ENCODE measurements around the gene MAD1L1. TPM values are rescaled to one million over a fixed set of nuclear protein-coding genes. Genes with fewer than 3 reads are reported as not detected.

Gene MAD1L1
- total and polyA plus RNA-seq, 2 of the 4 experiments (the other 2 are of a cell fraction), result 29.0 to 40.9 TPM

GRCh38 chr7:2260820-2261219 lies 28.1 kb upstream of the MAD1L1 start:
- Histone ChIP-seq H3K23ac (ENCODE audit: low read depth, low read length) (no peak overlapping the region), H3K27ac (ENCODE audit: insufficient read depth, low read length) (no peak overlapping the region), H2BK5ac (ENCODE audit: low read depth, low read length, poor library complexity, severe bottlenecking) (no peak overlapping the region), H3K18ac (ENCODE audit: low read depth, low read length) (no peak overlapping the region), H3K4me3 (ENCODE audit: insufficient read depth, low read depth, low read length) (no peak overlapping the region), H3K36me3 (ENCODE audit: control insufficient read depth, insufficient read depth, low read length) (peaks cover 27% of the 10 kb centered on the region), H3K27me3 (ENCODE audit: control insufficient read depth, insufficient read depth, low read length) (no peaks in the 10 kb centered on the region), H3K4me2 (ENCODE audit: low read depth, low read length) (no peak overlapping the region), H4K20me1 (ENCODE audit: insufficient read depth, low read length) (0 out of 2 replicates have a peak, but pooled peaks cover 7% of the 10 kb centered on the region), H4K5ac (ENCODE audit: low read depth, low read length) (no peak overlapping the region), H3K79me1 (ENCODE audit: low read depth in 1 of 2, low read length in 2 of 2) (peaks cover 0 to 4% of the 10 kb centered on the region in 2 experiments; a peak in 1 of 4 replicates), H2AK9ac (replicated peaks; ENCODE audit: low read depth, low read length, poor library complexity) (no peak overlapping the region), H2BK15ac (ENCODE audit: low read depth, low read length) (no peak overlapping the region), H3K4ac (ENCODE audit: low read depth, low read length) (no peak overlapping the region), H4K91ac (ENCODE audit: insufficient read depth, low read depth, low read length) (no peak overlapping the region), H2AFZ (replicated peaks; ENCODE audit: low read length, poor library complexity) (no peak overlapping the region), H3K56ac (ENCODE audit: extremely low read depth, insufficient read depth, low read length) (no peak overlapping the region), H3K9me3 (ENCODE audit: control insufficient read depth, insufficient read depth, low read length) (no peaks in the 10 kb centered on the region), H3K9ac (ENCODE audit: low read depth, low read length) (no peak overlapping the region), H3K9me1 (ENCODE audit: insufficient read depth, low read length) (no peaks in the 10 kb centered on the region), H2BK120ac (ENCODE audit: low read depth, low read length) (no peak overlapping the region), H2AK5ac (ENCODE audit: low read depth, low read length) (no peak overlapping the region), H3K14ac (replicated peaks; ENCODE audit: low read depth, low read length) (no peak overlapping the region), H4K8ac (ENCODE audit: low read depth in 2 of 2, low read length in 2 of 2) (no peak overlapping the region), H3K4me1 (ENCODE audit: control insufficient read depth, insufficient read depth, low read length) (no peaks in the 10 kb centered on the region; the same call in 1 of the 2 replicates), H2BK20ac (ENCODE audit: low read depth, low read length) (no peak overlapping the region)
- CTCF ChIA-PET, result interaction anchor here (0.6 kb wide), 1 partner anchor 14 kb away, joined by 3 read pairs; no protein-coding TSS in a partner anchor
- ATAC-seq (ENCODE audit: low read depth) (no peak), DNase-seq (peak; percentile 25)
- POLR2A ChIA-PET (ENCODE audit: unreplicated experiment), result no interaction called here
- in situ Hi-C loops (cut with MboI; ENCODE audit: low sequenced_read_pairs), result no loop called here
- intact Hi-C loops (cut with micrococcal nuclease), result no loop called here
- 80% methylated on average over 1 of the region's 5 CpGs; no CpG with 5 or more reads in 1 of the 2 experiments for WGBS, 2 experiments (ENCODE audit: extremely low coverage in 2 of 2, insufficient read length in 1 of 2)
- no peak for TF ChIP-seq FOS (IDR thresholded peaks at IDR 0.05; ENCODE audit: low read depth, low read length)
- dilution Hi-C loops (cut with HindIII; ENCODE audit: low sequenced_read_pairs, unreplicated experiment), result no loop called here
- BruUV-seq (replicated peaks), result no TSS peak
